Transverse colon (tissue), 4 donors: ENCODE measurements around the gene GPC6. TPM values are rescaled to one million over a fixed set of nuclear protein-coding genes. Genes with fewer than 3 reads are reported as not detected.
A peak's percentile ranks its signal among the peaks of the same experiment; 100 is the strongest.

Experiments used
- DNase-seq: peaks from one replicate; pipeline ENCODE4 v3.0.0-alpha.2; 2019
- H3K27ac ChIP-seq, 4 donors: fragments of 200-600 bp; sonication (generic); 2 replicates each; pipeline ENCODE4 v1.5.1; 2016 to 2018; ENCODE audit warnings: inconsistent platforms in 4 of 4
- H3K27me3 ChIP-seq: fragments of 200-600 bp; sonication (generic); 2 replicates; pipeline ENCODE4 v1.5.1; 2017; ENCODE audit warnings: inconsistent platforms
- H3K36me3 ChIP-seq, 4 donors: fragments of 200-600 bp; sonication (generic); 2 replicates each; pipeline ENCODE4 v1.5.1; 2017 to 2019; ENCODE audit warnings: inconsistent platforms in 4 of 4
- H3K4me1 ChIP-seq, 4 donors: fragments of 200-600 bp; sonication (generic); 2 replicates each; pipeline ENCODE4 v1.5.1; 2017 to 2020; ENCODE audit warnings: inconsistent platforms in 4 of 4
- H3K4me3 ChIP-seq, 4 donors: fragments of 200-600 bp; sonication (generic); 1 replicate in 1 of 4; 2 replicates in 3 of 4; pipeline versions ENCODE4 v1.5.1 to v1.6.1; 2017 to 2019; ENCODE audit warnings: inconsistent platforms in 4 of 4
- H3K9me3 ChIP-seq, 2 donors: fragments of 200-600 bp; sonication (generic); 2 replicates each; pipeline ENCODE4 v1.5.1; 2017 to 2019; ENCODE audit warnings: inconsistent platforms in 2 of 2
- CTCF ChIP-seq, 5 experiments: fragments of 200-600 bp in 3 of 5; fragments of 450-650 bp in 2 of 5; sonication (generic) in 3 of 5; IDR thresholded peaks; 1 replicate in 2 of 5; 2 replicates in 3 of 5; pipeline ENCODE4 v1.5.1; 2016 to 2017; ENCODE audit warnings: antibody characterized with exemption in 5 of 5, inconsistent platforms in 3 of 5, mild to moderate bottlenecking in 2 of 5, moderate library complexity in 1 of 5
- EP300 ChIP-seq: sonication (generic); formaldehyde crosslinking; IDR thresholded peaks from one replicate; pipeline ENCODE4 v1.6.1; 2017; ENCODE audit warnings: antibody characterized with exemption, low read depth
- POLR2A ChIP-seq: fragments of 450-650 bp; IDR thresholded peaks from one replicate; pipeline ENCODE4 v1.6.1; 2016; ENCODE audit warnings: antibody characterized with exemption, mild to moderate bottlenecking, moderate library complexity
- POLR2AphosphoS5 ChIP-seq, 3 donors: sonication (generic); formaldehyde crosslinking; IDR thresholded peaks; one replicate each; pipeline ENCODE4 v1.6.1; 2016; ENCODE audit warnings: antibody characterized with exemption in 3 of 3
- WGBS, 2 donors: methylation state at CpG; one replicate each; pipeline ENCODE4 v1.1.5; 2018; ENCODE audit warnings: low coverage in 1 of 2; 5-methylcytosine and 5-hydroxymethylcytosine counted together
- in situ Hi-C, 4 donors: fragments of 200-750 bp; cut with MboI; loops; one replicate each; pipeline versions ENCODE4 v1.15.0 to v1.15.1; 2017; ENCODE audit warnings: low sequenced_read_pairs in 3 of 4, low pct_ligation_motif_present in 1 of 4, low pct_unique_long_range_greater_than_20kb in 1 of 4
- intact Hi-C: fragments of 100-400 bp; cut with DNase I; formaldehyde crosslinking; loops from one replicate; pipeline ENCODE4 v1.15.1; 2023; ENCODE audit warnings: low total_unique reads
- total RNA-seq, 4 donors: library from RNA; depleted of rRNA; stranded (reverse); fragments of >200 nt; gene quantifications; one replicate each; pipeline ENCODE4 v1.1.0, GENCODE V29; 2016

GPC6 gene
- total RNA-seq, 4 donors from 2014 or later: 0.75 to 5.7 (median 4.0) TPM

DNA sequence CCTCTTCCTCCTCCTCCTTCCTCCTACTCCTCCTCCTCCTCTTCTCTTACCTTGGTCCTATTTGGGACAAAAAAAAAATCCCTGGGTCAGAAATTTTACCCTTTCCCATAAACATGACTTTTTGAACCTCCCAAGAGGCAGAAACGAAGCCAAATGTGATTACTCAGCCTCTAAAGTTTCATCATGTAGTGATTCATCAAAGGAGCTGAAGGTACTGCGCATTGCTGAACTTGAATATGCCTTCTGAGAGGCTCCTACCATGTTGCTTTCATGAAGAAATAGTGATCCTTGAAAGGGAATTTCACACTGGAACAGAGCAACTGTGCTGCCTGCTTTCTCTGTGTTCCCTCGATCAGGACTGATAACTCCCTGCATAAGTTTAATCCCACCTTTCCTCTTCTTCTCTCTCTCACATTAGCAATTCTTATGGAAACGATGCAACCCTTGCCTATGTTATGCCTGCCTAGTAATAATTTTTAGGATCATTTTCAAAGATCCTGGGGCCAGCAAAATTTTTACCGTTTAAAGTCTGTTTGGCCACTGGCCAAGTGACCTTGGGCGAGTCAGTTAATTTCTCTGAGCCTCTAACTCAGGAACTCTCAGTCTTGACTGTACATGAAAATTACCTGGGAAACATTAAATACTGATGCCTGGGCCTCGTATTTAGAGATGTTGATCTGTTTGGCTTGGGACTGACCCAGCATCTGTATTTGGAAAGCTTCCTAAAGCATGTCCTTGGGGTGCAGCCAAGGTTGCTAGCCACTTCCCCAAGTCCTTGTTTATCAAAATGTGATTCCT, 1103.3 kb downstream of the GPC6 start:
- peak overlapping the region; percentile 39 to 66 (median 54) for H3K27ac ChIP-seq
- peaks cover 0 to 45% (median 7%) of the 10 kb centered on the region in 4 donors for H3K4me1 ChIP-seq
- no peak overlapping the region for H3K4me3 ChIP-seq
- no peaks in the 10 kb centered on the region for H3K36me3 ChIP-seq
- no peaks in the 10 kb centered on the region for H3K9me3 ChIP-seq
- H3K27me3 ChIP-seq: no peaks in the 10 kb centered on the region
- intact Hi-C loops: no loop called here
- in situ Hi-C loops: no loop called here
- TF ChIP-seq POLR2AphosphoS5 (IDR thresholded peaks at IDR 0.05) (peak in 2 of 3 donors; percentile 40 to 58), CTCF (IDR thresholded peaks at IDR 0.05) (no peak)
- no peak for DNase-seq
- 35 to 45% methylated on average over 6 to 7 of the region's 7 CpGs for WGBS, 2 donors

DNA sequence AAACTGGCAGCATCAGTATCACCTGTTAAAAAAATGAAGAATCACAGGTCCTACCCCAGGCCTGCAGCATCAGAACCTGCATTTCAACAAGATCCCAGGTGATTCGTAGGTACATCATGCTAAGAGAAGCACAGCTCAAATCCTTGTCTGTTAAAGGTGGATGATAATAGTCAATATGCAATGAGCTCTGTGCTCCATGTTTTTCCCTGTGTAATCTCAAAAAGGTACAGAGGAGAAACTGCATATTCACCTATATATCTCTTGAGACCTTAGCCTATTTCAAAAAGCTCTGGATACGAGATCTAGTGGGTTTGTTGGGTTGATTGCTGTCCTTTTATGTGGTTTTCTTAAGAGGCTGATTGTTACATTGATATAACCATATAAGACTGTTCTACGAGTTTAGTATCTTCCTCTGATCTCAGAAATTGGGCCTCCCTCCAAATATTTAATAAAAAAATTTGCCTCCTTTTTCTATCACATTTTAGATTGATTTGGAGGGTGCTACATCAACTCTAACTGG, 1104.0 kb downstream of the GPC6 start:
- intact Hi-C loops: no loop called here

DNA sequence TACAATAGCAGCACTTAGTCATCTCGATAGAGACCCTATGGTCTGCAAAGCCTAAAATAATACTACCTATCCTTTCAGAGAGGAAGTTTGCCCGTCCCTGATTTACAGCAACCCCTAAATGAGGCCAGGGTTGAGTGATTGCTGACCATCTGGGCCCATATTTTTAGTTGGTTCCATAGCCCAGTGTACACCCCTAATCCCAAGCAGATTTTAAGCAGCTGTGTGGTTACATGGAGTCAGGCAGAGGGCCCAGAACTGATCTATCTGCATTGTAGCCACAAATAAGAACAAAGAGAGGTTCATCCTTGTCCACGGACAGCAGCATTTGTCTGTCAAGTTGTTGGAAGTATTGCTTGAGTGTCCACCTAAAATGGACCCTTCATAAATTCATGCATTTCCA, 1104.7 kb downstream of the GPC6 start:
- Histone ChIP-seq H3K4me1 (peaks cover 0 to 47% (median 7%) of the 10 kb centered on the region in 4 donors), H3K9me3 (no peaks in the 10 kb centered on the region), H3K27ac (peak overlapping the region in 2 of 4 donors; percentile 22 to 47), H3K36me3 (no peaks in the 10 kb centered on the region), H3K4me3 (no peak overlapping the region), H3K27me3 (no peaks in the 10 kb centered on the region)
- in situ Hi-C loops: no loop called here
- DNase-seq: no peak
- intact Hi-C loops: no loop called here
- TF ChIP-seq EP300: no peak
- no peak for TF ChIP-seq CTCF (IDR thresholded peaks at IDR 0.05)
- no peak for TF ChIP-seq POLR2AphosphoS5 (IDR thresholded peaks at IDR 0.05)
- no peak for TF ChIP-seq POLR2A
- WGBS, 2 donors: 84% methylated on average over 3 of the region's 3 CpGs; no CpG with 5 or more reads in 1 of the 2 donors

More for the DNA sequence above, 1104.0 kb downstream of the GPC6 start:
- H3K9me3 ChIP-seq: no peaks in the 10 kb centered on the region
- no peak for DNase-seq
- H3K4me3 ChIP-seq: no peak overlapping the region
- TF ChIP-seq POLR2AphosphoS5 (IDR thresholded peaks at IDR 0.05) (no peak), EP300 (no peak), POLR2A (no peak), CTCF (IDR thresholded peaks at IDR 0.05) (no peak)
- H3K27ac ChIP-seq: peak overlapping the region in 3 of 4 donors; percentile 39 to 66 (median 50)
- H3K4me1 ChIP-seq: peaks cover 0 to 45% (median 7%) of the 10 kb centered on the region in 4 donors
- H3K36me3 ChIP-seq: no peaks in the 10 kb centered on the region
- no peaks in the 10 kb centered on the region for H3K27me3 ChIP-seq
- in situ Hi-C loops: no loop called here
- WGBS, 2 donors: 46 to 59% methylated on average over 3 of the region's 3 CpGs

DNA sequence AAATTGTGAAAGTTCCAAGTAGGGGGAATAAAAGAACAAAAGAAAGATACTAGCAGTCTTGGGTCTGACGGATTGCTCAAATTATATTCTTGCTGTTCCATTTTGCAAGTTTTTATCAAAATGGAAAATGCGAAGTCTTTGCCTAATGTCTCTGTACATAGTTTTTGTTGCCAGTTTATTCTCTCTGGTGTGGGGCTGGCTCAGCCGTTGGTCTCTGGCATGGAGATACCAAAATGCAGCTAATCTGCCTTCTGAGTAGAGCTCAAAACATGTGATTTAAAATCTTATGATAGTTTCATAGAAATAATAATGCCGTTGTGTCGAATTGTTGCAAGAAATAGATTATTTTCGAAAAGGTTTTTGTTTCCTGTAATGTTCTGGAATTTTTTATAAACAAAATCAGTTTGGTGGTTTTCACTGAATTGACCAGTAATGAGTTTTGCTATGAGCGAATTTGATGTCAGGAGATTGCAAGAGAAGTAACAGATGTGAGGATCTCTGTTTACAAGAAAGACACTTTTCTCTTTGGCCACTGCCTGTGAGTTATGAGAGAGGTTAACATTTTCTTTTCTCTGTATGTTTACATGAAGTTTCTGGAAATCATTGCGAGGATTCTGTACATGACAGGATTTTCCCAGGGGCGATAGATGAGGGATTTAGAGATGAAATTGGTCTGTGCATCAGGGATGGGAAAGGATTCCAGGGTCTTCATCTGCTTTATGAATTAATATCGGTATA, 1105.9 kb downstream of the GPC6 start:
- no peaks in the 10 kb centered on the region for H3K36me3 ChIP-seq
- intact Hi-C loops (no loop called here), in situ Hi-C loops (no loop called here)
- peaks cover 0 to 42% (median 7%) of the 10 kb centered on the region in 4 donors for H3K4me1 ChIP-seq
- no peaks in the 10 kb centered on the region for H3K9me3 ChIP-seq
- no peak for DNase-seq
- peak in 2 of 3 donors; percentile 29 to 35 for TF ChIP-seq POLR2AphosphoS5 (IDR thresholded peaks at IDR 0.05)
- TF ChIP-seq EP300: no peak
- TF ChIP-seq CTCF (IDR thresholded peaks at IDR 0.05): no peak
- no peaks in the 10 kb centered on the region for H3K27me3 ChIP-seq
- peak overlapping the region; percentile 28 to 54 (median 46) for H3K27ac ChIP-seq
- WGBS, 2 donors: 67 to 73% methylated on average over 10 of the region's 10 CpGs
- H3K4me3 ChIP-seq: no peak overlapping the region
